Upper lobe of left lung (tissue), 4 donors: Measurements from ENCODE around the gene STXBP3.
A peak's percentile ranks its signal among the peaks of the same experiment; 100 is the strongest.

Experiments
- POLR2AphosphoS5 ChIP-seq, 2 donors: sonication (generic); formaldehyde crosslinking; IDR thresholded peaks; one replicate each; pipeline ENCODE4 v1.5.1; 2017; ENCODE audit warnings: antibody characterized with exemption in 2 of 2
- TF ChIP-seq, protein P1 (sequence below), 6 experiments: fragments of 450-650 bp in 4 of 6; fragments of 200-600 bp in 2 of 6; sonication (generic) in 2 of 6; IDR thresholded peaks; one replicate each; pipeline ENCODE4 v1.5.1; 2016 to 2019; ENCODE audit warnings: antibody characterized with exemption in 6 of 6

GRCh38 chr1:108831225-108831624 is 84.8 kb downstream of the STXBP3 start:
- TF ChIP-seq POLR2AphosphoS5 (IDR thresholded peaks at IDR 0.05), result peak in 1 of 2 donors; percentile 48
- TF ChIP-seq, protein P1, sequence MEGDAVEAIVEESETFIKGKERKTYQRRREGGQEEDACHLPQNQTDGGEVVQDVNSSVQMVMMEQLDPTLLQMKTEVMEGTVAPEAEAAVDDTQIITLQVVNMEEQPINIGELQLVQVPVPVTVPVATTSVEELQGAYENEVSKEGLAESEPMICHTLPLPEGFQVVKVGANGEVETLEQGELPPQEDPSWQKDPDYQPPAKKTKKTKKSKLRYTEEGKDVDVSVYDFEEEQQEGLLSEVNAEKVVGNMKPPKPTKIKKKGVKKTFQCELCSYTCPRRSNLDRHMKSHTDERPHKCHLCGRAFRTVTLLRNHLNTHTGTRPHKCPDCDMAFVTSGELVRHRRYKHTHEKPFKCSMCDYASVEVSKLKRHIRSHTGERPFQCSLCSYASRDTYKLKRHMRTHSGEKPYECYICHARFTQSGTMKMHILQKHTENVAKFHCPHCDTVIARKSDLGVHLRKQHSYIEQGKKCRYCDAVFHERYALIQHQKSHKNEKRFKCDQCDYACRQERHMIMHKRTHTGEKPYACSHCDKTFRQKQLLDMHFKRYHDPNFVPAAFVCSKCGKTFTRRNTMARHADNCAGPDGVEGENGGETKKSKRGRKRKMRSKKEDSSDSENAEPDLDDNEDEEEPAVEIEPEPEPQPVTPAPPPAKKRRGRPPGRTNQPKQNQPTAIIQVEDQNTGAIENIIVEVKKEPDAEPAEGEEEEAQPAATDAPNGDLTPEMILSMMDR (IDR thresholded peaks at IDR 0.05), result no peak
